Activated CD8-positive, alpha-beta memory T cell treated with anti-CD3 and anti-CD28 coated beads for 48 hours (primary cell): ENCODE data around the gene SNX20.

Source experiments
- DNase-seq, 3 experiments: peaks; one replicate each; pipeline ENCODE4 v3.0.0-alpha.2; 2020; ENCODE audit warnings: low read depth in 2 of 3, low spot score in 2 of 3

Gene SNX20

GRCh38 chr16:50636753-50637374 is 44.2 kb downstream of the SNX20 start:
- no peak for DNase-seq

- DNase-seq: no peak
These were observed 45.4 kb downstream of the SNX20 start for GRCh38 chr16:50635505-50636392.

GRCh38 chr16:50634947-50635346 is 46.2 kb downstream of the SNX20 start:
- DNase-seq: no peak

GRCh38 chr16:50634090-50634489 is 47.0 kb downstream of the SNX20 start:
- no peak for DNase-seq

GRCh38 chr16:50632927-50633800 is 47.9 kb downstream of the SNX20 start:
- no peak for DNase-seq

GRCh38 chr16:50631985-50632576 is 49.0 kb downstream of the SNX20 start:
- DNase-seq: no peak

- no peak for DNase-seq
These were observed 49.7 kb downstream of the SNX20 start for GRCh38 chr16:50631249-50631984.

- DNase-seq: no peak
These were observed 50.6 kb downstream of the SNX20 start for GRCh38 chr16:50630394-50631020.

GRCh38 chr16:50629334-50629733 is 51.8 kb downstream of the SNX20 start:
- DNase-seq: no peak

GRCh38 chr16:50628156-50628802 is 52.8 kb downstream of the SNX20 start:
- DNase-seq: no peak

- no peak for DNase-seq
These were observed 53.7 kb downstream of the SNX20 start for GRCh38 chr16:50627419-50627818.

- DNase-seq: no peak
These were observed 54.2 kb downstream of the SNX20 start for GRCh38 chr16:50626868-50627267.

GRCh38 chr16:50625374-50625773 is 55.7 kb downstream of the SNX20 start:
- DNase-seq: no peak

GRCh38 chr16:50624449-50624970 is 56.6 kb downstream of the SNX20 start:
- DNase-seq: no peak

- DNase-seq: no peak
These were observed 58.3 kb downstream of the SNX20 start for GRCh38 chr16:50622643-50623369.

GRCh38 chr16:50622029-50622428 is 59.1 kb downstream of the SNX20 start:
- no peak for DNase-seq
